Spinal cord (tissue), 10 donors: ENCODE data around the gene TBXAS1. TPM values are rescaled to one million over a fixed set of nuclear protein-coding genes. Genes with fewer than 3 reads are reported as not detected.
"Not testable (repeated sequence)": the region's sequence is repeated elsewhere in the genome, so short reads cannot be mapped to it uniquely, and the experiment has no call there.

Experiments used
- DNase-seq, 6 donors: peaks; one replicate each; pipeline versions ENCODE4 v3.0.0 to v3.0.0-alpha.2; 2013 to 2015; ENCODE audit warnings: low spot score in 6 of 6, low read depth in 4 of 6
- H3K27ac ChIP-seq: one replicate; pipeline ENCODE4 v1.5.1; 2013; ENCODE audit warnings: low read depth, low read length, control low read depth
- H3K27me3 ChIP-seq: one replicate; pipeline ENCODE4 v1.6.1; 2013; ENCODE audit warnings: low read length; ENCODE audit not compliant: control insufficient read depth, insufficient read depth
- H3K36me3 ChIP-seq: one replicate; pipeline ENCODE4 v1.6.1; 2013; ENCODE audit warnings: low read length; ENCODE audit not compliant: control insufficient read depth, insufficient read depth
- H3K4me1 ChIP-seq: one replicate; pipeline ENCODE4 v1.6.1; 2013; ENCODE audit warnings: low read length; ENCODE audit not compliant: control insufficient read depth, insufficient read depth
- H3K4me3 ChIP-seq: one replicate; pipeline ENCODE4 v1.5.1; 2013; ENCODE audit warnings: low read depth, low read length, control low read depth
- H3K9me3 ChIP-seq: one replicate; pipeline ENCODE4 v1.6.1; 2013; ENCODE audit warnings: low read length; ENCODE audit not compliant: control insufficient read depth, insufficient read depth
- WGBS: methylation state at CpG from one replicate; pipeline ENCODE4 v1.1.5; 2013; ENCODE audit warnings: missing lambda C conversion rate; ENCODE audit not compliant: insufficient coverage; 5-methylcytosine and 5-hydroxymethylcytosine counted together
- polyA plus RNA-seq, 2 donors: library from polyadenylated mRNA; unstranded; fragments of 120-200 nt; gene quantifications; one replicate each; pipeline ENCODE4 v1.2.1, GENCODE V29; 2013; ENCODE audit not compliant: insufficient read length in 2 of 2
- total RNA-seq, 2 donors: library from RNA; depleted of rRNA in 1 of 2; stranded (reverse); fragments of 120-200 nt in 1 of 2; fragments of >200 nt in 1 of 2; gene quantifications; one replicate each; pipeline versions ENCODE4 v1.2.3 to v1.2.4, GENCODE V29; 2013 to 2014
- donor health status: healthy.

TBXAS1 gene
- total and polyA plus RNA-seq, 4 donors, result 8.1 to 11.9 (median 10.3) TPM

DNA sequence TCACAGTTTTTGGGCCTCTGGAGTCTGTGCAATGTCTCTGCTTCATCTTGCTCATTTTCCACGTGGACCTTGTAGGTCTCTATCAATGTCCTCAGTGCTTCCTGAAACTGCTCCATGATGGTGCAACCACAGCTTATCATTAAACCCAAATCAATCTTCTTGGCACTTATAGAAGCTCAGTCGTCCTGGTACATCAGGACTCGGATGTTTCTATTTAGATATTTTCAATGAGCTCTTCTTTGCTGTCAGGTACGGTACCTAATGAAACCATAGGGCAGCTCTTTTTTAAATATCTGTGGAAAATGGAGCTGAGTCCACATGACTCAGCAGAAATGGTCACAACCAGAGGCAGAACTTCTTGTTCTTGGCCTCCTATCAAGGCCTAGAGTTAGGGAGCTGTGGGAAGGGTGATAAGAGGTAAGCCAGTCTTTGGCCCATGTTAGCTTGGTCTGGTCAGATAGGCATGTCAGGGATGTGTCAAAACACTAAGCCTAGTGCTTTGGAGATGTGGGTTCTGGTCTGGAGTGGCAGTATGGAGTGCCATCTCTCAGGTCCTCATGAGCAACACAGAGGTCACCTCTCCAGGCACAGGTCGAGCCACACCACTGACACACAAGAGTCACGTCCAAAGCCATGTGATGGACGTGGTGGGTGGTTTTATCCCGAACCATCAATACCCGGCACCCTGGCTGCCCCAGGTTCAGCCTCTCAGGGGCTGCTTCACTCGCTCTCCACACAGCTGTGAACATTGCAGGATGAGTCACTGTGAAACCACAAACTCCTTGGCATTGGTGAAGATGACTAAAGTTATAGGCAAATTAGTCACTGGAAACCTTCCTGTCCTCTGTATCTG is 87.0 kb downstream of the TBXAS1 start:
- 98% methylated on average over 5 of the region's 10 CpGs for WGBS
- Histone ChIP-seq H3K36me3 (no peaks in the 10 kb centered on the region), H3K4me3 (no peak overlapping the region), H3K27me3 (no peaks in the 10 kb centered on the region), H3K27ac (no peak overlapping the region), H3K9me3 (no peaks in the 10 kb centered on the region), H3K4me1 (no peaks in the 10 kb centered on the region)
- DNase-seq, result no peak

GRCh38 chr7:139916717-139917395 is 87.8 kb downstream of the TBXAS1 start:
- Histone ChIP-seq H3K27ac (no peak overlapping the region), H3K4me3 (no peak overlapping the region), H3K27me3 (no peaks in the 10 kb centered on the region), H3K36me3 (no peaks in the 10 kb centered on the region), H3K4me1 (no peaks in the 10 kb centered on the region), H3K9me3 (no peaks in the 10 kb centered on the region)
- no peak for DNase-seq
- WGBS, result 95% methylated on average over 10 of the region's 10 CpGs

- no peaks in the 10 kb centered on the region for H3K36me3 ChIP-seq
- no peaks in the 10 kb centered on the region for H3K9me3 ChIP-seq
- no peak overlapping the region for H3K4me3 ChIP-seq
- WGBS, result no CpG with 5 or more reads among the region's 2 CpGs
- H3K27me3 ChIP-seq, result no peaks in the 10 kb centered on the region
- no peak for DNase-seq
- H3K27ac ChIP-seq, result no peak overlapping the region
- no peaks in the 10 kb centered on the region for H3K4me1 ChIP-seq
Measured at GRCh38 chr7:139917851-139918250, 88.8 kb downstream of the TBXAS1 start.

DNA sequence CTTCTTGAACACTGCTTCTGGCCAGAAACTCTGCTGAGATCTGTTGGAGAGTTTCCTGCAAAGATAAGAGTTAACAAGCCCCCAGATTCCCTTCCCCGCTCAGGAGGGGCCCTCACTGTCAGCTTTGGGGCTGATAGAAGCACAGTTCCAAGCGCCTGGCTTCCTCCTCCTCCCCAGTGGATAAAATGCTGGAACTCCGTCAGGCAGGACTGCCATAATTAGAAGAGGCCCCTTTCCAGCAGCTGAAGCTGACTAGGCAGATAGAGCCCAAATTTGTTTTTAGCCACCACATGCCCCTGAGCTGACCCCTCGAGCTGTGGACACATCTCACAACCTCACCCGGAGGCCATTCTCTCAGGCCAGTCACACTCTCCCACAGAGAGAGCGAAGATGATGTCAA is 89.4 kb downstream of the TBXAS1 start:
- H3K27me3 ChIP-seq, result no peaks in the 10 kb centered on the region
- no peaks in the 10 kb centered on the region for H3K36me3 ChIP-seq
- H3K4me1 ChIP-seq, result no peaks in the 10 kb centered on the region
- WGBS, result 58% methylated on average over 5 of the region's 6 CpGs
- no peaks in the 10 kb centered on the region for H3K9me3 ChIP-seq
- no peak overlapping the region for H3K4me3 ChIP-seq
- DNase-seq, result no peak
- no peak overlapping the region for H3K27ac ChIP-seq

GRCh38 chr7:139923090-139923489 is 94.0 kb downstream of the TBXAS1 start:
- no peak for DNase-seq
- WGBS, result 95% methylated on average over 4 of the region's 7 CpGs
- Histone ChIP-seq H3K27ac (no peak overlapping the region), H3K36me3 (no peaks in the 10 kb centered on the region), H3K9me3 (no peaks in the 10 kb centered on the region), H3K27me3 (no peaks in the 10 kb centered on the region), H3K4me3 (no peak overlapping the region), H3K4me1 (no peaks in the 10 kb centered on the region)

DNA sequence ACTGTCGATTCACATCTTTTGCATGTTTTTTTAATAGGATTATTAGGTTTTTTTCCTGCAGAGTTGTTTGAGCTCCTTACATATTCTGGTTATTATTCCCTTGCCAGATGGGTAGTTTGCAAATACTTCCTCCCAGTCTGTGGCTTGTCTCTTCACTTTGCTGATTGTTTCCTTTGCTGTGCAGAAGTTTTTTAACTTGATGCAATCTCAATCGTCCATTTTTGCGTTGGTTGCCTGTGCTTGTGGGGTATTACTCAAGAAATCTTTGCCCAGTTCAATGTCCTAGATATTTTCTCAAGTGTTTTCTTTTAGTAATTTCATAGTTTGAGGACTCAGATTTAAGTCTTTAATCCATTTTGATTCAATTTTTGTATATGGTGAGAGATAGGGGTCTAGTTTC is 95.4 kb downstream of the TBXAS1 start:
- H3K27ac ChIP-seq, result no peak overlapping the region
- H3K4me3 ChIP-seq, result no peak overlapping the region
- no peaks in the 10 kb centered on the region for H3K27me3 ChIP-seq
- no peaks in the 10 kb centered on the region for H3K36me3 ChIP-seq
- 58% methylated on average over 2 of the region's 3 CpGs for WGBS
- no peaks in the 10 kb centered on the region for H3K4me1 ChIP-seq
- H3K9me3 ChIP-seq, result no peaks in the 10 kb centered on the region
- no peak for DNase-seq

DNA sequence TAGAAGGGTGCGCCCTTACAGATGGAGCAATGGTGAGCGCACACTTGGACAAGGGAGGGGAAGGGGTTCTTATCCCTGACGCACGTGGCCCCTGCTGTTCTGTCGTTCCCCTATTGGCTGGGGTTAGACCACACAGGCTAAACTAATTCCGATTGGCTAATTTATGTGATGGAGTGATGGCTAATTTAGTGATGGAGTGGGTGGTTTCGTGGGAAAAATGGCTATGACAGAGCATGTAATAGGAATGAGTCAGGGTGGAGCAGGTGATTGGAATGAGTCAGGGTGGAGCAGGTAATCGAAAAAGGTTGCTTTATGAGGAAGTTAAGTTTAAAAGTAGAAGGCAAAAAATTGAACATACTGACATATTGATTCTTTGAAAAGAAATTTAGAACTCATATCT is 100.2 kb downstream of the TBXAS1 start:
- H3K4me3 ChIP-seq, H3K36me3 ChIP-seq, DNase-seq, H3K9me3 ChIP-seq, H3K27me3 ChIP-seq, H3K4me1 ChIP-seq, H3K27ac ChIP-seq: not testable (repeated sequence)
- 98% methylated on average over 5 of the region's 8 CpGs for WGBS

- no peak for DNase-seq
- Histone ChIP-seq H3K4me1 (no peaks in the 10 kb centered on the region), H3K9me3 (no peaks in the 10 kb centered on the region), H3K27me3 (no peaks in the 10 kb centered on the region), H3K36me3 (no peaks in the 10 kb centered on the region), H3K4me3 (no peak overlapping the region), H3K27ac (no peak overlapping the region)
- WGBS, result 96% methylated on average over 2 of the region's 6 CpGs
Measured at GRCh38 chr7:139930286-139930965, 101.4 kb downstream of the TBXAS1 start.

DNA sequence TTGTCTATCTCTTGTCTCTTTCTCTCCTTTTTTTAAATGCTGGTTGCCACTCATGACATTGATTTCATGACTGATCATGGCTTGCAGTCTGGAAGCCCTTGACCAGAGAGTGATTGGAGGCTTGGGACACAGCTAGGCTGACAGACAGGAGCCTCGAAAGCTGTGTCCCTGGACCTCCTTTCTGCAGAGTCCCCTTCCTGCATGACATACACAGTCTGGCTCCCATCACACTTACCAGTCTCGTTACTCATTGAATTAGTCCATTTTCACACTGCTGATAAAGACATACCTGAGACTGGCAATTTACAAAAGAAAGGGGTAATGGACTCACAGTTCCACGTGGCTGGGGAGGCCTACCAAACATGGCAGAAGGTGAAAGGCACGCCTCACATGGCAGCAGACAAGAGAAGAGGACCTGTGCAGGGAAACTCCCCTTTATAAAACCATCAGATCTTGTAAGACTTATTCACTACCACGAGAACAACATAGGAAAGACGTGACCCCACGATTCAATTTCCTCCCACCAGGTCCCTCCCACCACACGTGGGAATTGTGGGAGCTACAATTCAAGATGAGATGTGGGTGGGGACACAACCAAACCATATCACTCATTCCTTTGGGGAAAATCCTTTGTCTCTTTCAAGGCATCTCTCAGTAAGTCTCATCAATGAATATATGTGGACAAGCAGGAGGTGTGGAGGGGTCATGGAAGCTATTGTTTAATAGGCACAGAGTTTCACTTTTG is 102.3 kb downstream of the TBXAS1 start:
- no peaks in the 10 kb centered on the region for H3K4me1 ChIP-seq
- no peak overlapping the region for H3K27ac ChIP-seq
- 40% methylated on average over 1 of the region's 8 CpGs for WGBS
- no peak for DNase-seq
- H3K36me3 ChIP-seq, result no peaks in the 10 kb centered on the region
- no peaks in the 10 kb centered on the region for H3K27me3 ChIP-seq
- no peak overlapping the region for H3K4me3 ChIP-seq
- no peaks in the 10 kb centered on the region for H3K9me3 ChIP-seq
